Lower lobe of right lung (tissue), 2 donors: ENCODE data around the gene PALS1. TPM values are rescaled to one million over a fixed set of nuclear protein-coding genes. Genes with fewer than 3 reads are reported as not detected.
A peak's percentile ranks its signal among the peaks of the same experiment; 100 is the strongest.
"Not testable (repeated sequence)": the region's sequence is repeated elsewhere in the genome, so short reads cannot be mapped to it uniquely, and the experiment has no call there.

Experiments used
- ATAC-seq, 2 donors: fragments of 200-7000 bp; cut with Tn5 transposase; one replicate each; pipeline ENCODE4 v1.9.1; 2020 to 2022; ENCODE audit warnings: mild to moderate bottlenecking in 2 of 2, moderate library complexity in 2 of 2
- DNase-seq: peaks from one replicate; pipeline ENCODE4 v3.0.0-alpha.2; 2020
- H3K27ac ChIP-seq: fragments of 200-600 bp; one replicate; pipeline ENCODE4 v1.8.0; 2022
- H3K27me3 ChIP-seq: fragments of 200-600 bp; one replicate; pipeline ENCODE4 v1.8.0; 2022; ENCODE audit warnings: low read depth
- H3K36me3 ChIP-seq: fragments of 200-600 bp; one replicate; pipeline ENCODE4 v1.8.0; 2022; ENCODE audit warnings: mild to moderate bottlenecking
- H3K4me1 ChIP-seq: fragments of 200-600 bp; one replicate; pipeline ENCODE4 v1.8.0; 2022
- H3K4me3 ChIP-seq: fragments of 200-600 bp; one replicate; pipeline ENCODE4 v1.8.0; 2022; ENCODE audit warnings: mild to moderate bottlenecking
- H3K9me3 ChIP-seq: fragments of 200-600 bp; one replicate; pipeline ENCODE4 v1.8.0; 2022
- CTCF ChIP-seq: fragments of 200-600 bp; IDR thresholded peaks from one replicate; pipeline ENCODE4 v1.8.0; 2022; ENCODE audit warnings: antibody characterized with exemption, mild to moderate bottlenecking
- intact Hi-C: fragments of 100-400 bp; cut with DNase I; formaldehyde crosslinking; loops from one replicate; pipeline ENCODE4 v1.11.0; 2022
- total RNA-seq: library from RNA; stranded (reverse); fragmentation: NEBNext Ultra II Directional; extraction: Animal tissue kit (Norgen Biotek cat#: 25700); gene quantifications from one replicate; pipeline ENCODE4 v1.2.1, GENCODE V29; 2021
- donor health status: DM: no; HTN: yes; CAD: no; lungs with severe emphysema.

Gene PALS1
- total RNA-seq, 1 donor from 2014 or later = 29.1 TPM

- no peak for ATAC-seq
- no peak overlapping the region for H3K4me3 ChIP-seq
- peaks cover 45% of the 10 kb centered on the region for H3K4me1 ChIP-seq
- intact Hi-C loops = no loop called here
- H3K27me3 ChIP-seq = no peaks in the 10 kb centered on the region
- H3K9me3 ChIP-seq = no peaks in the 10 kb centered on the region
- H3K36me3 ChIP-seq = peaks cover 3% of the 10 kb centered on the region
- no peak for DNase-seq
- TF ChIP-seq CTCF = no peak
- no peak overlapping the region for H3K27ac ChIP-seq
These were observed 26.5 kb downstream of the PALS1 start for GRCh38 chr14:67267576-67268328.

GRCh38 chr14:67268426-67269150 lies 27.4 kb downstream of the PALS1 start:
- no peak overlapping the region for H3K4me3 ChIP-seq
- no peak overlapping the region for H3K27ac ChIP-seq
- no peak for ATAC-seq
- no peaks in the 10 kb centered on the region for H3K9me3 ChIP-seq
- no peak for TF ChIP-seq CTCF
- peaks cover 3% of the 10 kb centered on the region for H3K36me3 ChIP-seq
- H3K27me3 ChIP-seq = no peaks in the 10 kb centered on the region
- H3K4me1 ChIP-seq = peaks cover 43% of the 10 kb centered on the region
- intact Hi-C loops = no loop called here
- no peak for DNase-seq

GRCh38 chr14:67269298-67270060 lies 28.2 kb downstream of the PALS1 start:
- peaks cover 36% of the 10 kb centered on the region for H3K4me1 ChIP-seq
- DNase-seq = no peak
- no peak for TF ChIP-seq CTCF
- H3K4me3 ChIP-seq = peak overlapping the region; percentile 10
- ATAC-seq = peak; percentile 56 to 80
- H3K36me3 ChIP-seq = peaks cover 3% of the 10 kb centered on the region
- H3K27ac ChIP-seq = peak overlapping the region; percentile 21
- H3K9me3 ChIP-seq = no peaks in the 10 kb centered on the region
- intact Hi-C loops = no loop called here
- no peaks in the 10 kb centered on the region for H3K27me3 ChIP-seq

DNA sequence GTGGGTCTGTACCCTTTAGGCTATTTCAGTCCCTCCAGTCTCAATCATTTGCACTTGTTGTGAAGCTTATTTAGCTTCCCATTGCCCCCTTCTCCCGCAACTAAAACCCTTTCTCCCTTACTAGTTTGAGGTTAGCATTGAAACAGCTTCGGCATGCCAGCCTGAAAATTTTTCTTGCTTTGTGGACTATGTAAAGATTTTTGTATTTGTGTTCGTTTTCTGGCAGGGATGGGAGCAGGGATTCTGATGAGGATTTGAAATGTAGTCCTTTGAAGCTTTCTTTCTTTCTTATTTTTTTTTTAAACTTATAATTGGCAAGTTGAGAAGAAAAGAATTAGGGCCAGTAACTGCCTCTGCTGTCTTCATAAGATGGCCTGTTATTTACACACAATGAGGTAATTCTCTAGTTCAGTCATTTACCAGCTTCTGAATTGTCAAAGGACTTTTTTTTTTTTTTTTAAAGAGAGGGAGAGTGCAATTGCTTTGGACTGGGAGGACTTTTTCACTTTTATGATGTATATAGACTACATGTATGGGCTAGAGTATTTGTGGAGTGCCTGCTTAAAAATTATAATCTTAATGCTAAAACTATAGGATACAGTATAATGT lies 29.0 kb downstream of the PALS1 start:
- ATAC-seq = peak in 1 of 2 donors; percentile 47
- Histone ChIP-seq H3K4me3 (no peak overlapping the region), H3K36me3 (peaks cover 3% of the 10 kb centered on the region), H3K9me3 (no peaks in the 10 kb centered on the region), H3K27me3 (no peaks in the 10 kb centered on the region), H3K4me1 (peaks cover 36% of the 10 kb centered on the region), H3K27ac (peak overlapping the region; percentile 21)
- no peak for TF ChIP-seq CTCF
- no peak for DNase-seq
- intact Hi-C loops = no loop called here

DNA sequence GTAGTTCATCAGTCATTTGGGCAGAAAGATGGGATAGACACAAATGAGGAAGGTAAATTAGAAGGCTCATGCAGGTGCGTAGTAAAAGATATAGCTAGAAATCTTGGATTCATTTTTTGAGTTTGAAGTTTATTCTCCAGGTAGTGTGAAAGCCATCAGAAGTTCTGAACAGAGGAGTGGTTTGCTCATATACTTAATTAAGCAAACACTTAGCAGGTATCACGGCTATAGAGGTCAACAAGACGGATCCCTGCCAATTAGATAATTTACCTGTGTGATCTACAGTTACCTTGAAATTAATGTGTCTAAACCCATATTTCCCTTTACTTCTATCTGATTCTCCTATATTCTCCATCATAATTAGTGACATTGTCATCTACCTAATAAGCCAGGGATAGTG lies 29.7 kb downstream of the PALS1 start:
- Histone ChIP-seq H3K27me3 (no peaks in the 10 kb centered on the region), H3K9me3 (no peaks in the 10 kb centered on the region), H3K4me3 (no peak overlapping the region), H3K36me3 (peaks cover 3% of the 10 kb centered on the region), H3K27ac (peak overlapping the region; percentile 21), H3K4me1 (peaks cover 36% of the 10 kb centered on the region)
- no peak for TF ChIP-seq CTCF
- intact Hi-C loops = no loop called here
- peak; percentile 69 to 87 for ATAC-seq
- no peak for DNase-seq

DNA sequence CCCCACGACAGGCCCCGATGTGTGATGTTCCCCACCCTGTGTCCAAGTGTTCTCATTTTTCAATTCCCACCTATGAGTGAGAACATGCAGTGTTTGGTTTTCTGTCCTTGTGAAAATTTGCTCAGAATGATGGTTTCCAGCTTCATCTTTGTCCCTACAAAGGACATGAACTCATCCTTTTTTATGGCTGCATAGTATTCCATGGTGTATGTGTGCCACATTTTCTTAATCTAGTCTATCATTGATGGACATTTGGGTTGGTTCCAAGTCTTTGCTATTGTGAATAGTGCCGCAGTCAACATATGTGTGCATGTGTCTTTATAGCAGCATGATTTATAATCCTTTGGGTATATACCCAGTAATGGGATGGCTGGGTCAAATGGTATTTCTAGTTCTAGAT lies 32.0 kb downstream of the PALS1 start:
- H3K9me3 ChIP-seq, H3K27ac ChIP-seq, intact Hi-C loops, ATAC-seq, H3K27me3 ChIP-seq, H3K4me3 ChIP-seq, H3K36me3 ChIP-seq, DNase-seq: not testable (repeated sequence)
- H3K4me1 ChIP-seq = peaks cover 24% of the 10 kb centered on the region
